ENCODE data around the gene ARF6.

- TF ChIP-seq, protein P1, sequence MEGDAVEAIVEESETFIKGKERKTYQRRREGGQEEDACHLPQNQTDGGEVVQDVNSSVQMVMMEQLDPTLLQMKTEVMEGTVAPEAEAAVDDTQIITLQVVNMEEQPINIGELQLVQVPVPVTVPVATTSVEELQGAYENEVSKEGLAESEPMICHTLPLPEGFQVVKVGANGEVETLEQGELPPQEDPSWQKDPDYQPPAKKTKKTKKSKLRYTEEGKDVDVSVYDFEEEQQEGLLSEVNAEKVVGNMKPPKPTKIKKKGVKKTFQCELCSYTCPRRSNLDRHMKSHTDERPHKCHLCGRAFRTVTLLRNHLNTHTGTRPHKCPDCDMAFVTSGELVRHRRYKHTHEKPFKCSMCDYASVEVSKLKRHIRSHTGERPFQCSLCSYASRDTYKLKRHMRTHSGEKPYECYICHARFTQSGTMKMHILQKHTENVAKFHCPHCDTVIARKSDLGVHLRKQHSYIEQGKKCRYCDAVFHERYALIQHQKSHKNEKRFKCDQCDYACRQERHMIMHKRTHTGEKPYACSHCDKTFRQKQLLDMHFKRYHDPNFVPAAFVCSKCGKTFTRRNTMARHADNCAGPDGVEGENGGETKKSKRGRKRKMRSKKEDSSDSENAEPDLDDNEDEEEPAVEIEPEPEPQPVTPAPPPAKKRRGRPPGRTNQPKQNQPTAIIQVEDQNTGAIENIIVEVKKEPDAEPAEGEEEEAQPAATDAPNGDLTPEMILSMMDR (IDR thresholded peaks at IDR 0.05 in 2 of 3, conservative IDR thresholded peaks at IDR 0.05 in 1 of 3; ENCODE audit: insufficient read depth in 2 of 3, low read depth in 1 of 3, low read length in 3 of 3) = no peak
- no peak for TF ChIP-seq ZNF785 (CRISPR knock-in tag; IDR thresholded peaks at IDR 0.05)
Measured at GRCh38 chr14:49897414-49897813, 4.5 kb downstream of the ARF6 start.

Data from K562 (cell line).